Parathyroid adenoma (tissue), 2 donors: ENCODE data around the gene UQCR11.
"Not testable (repeated sequence)": the region's sequence is repeated elsewhere in the genome, so short reads cannot be mapped to it uniquely, and the experiment has no call there.

Source experiments
- H2AFZ ChIP-seq: fragments of 300-600 bp; sonication (generic); one replicate; pipeline ENCODE4 v1.7.0; 2017; ENCODE audit warnings: antibody characterized with exemption, mild to moderate bottlenecking
- H3K27ac ChIP-seq: fragments of 300-600 bp; sonication (generic); one replicate; pipeline ENCODE4 v1.7.0; 2017
- H3K27me3 ChIP-seq: fragments of 300-600 bp; sonication (generic); one replicate; pipeline ENCODE4 v1.7.0; 2017; ENCODE audit warnings: low read length; ENCODE audit not compliant: control insufficient read depth, insufficient read depth
- H3K36me3 ChIP-seq: fragments of 300-600 bp; sonication (generic); one replicate; pipeline ENCODE4 v1.7.0; 2017; ENCODE audit warnings: low read length; ENCODE audit not compliant: control insufficient read depth, insufficient read depth
- H3K4me1 ChIP-seq: fragments of 300-600 bp; sonication (generic); one replicate; pipeline ENCODE4 v1.7.0; 2017; ENCODE audit warnings: control low read depth
- H3K4me2 ChIP-seq: fragments of 300-600 bp; sonication (generic); one replicate; pipeline ENCODE4 v1.7.0; 2017; ENCODE audit warnings: low read length
- H3K4me3 ChIP-seq: fragments of 300-600 bp; sonication (generic); one replicate; pipeline ENCODE4 v1.7.0; 2017; ENCODE audit warnings: low read depth, low read length
- H3K79me2 ChIP-seq: fragments of 300-600 bp; sonication (generic); one replicate; pipeline ENCODE4 v1.7.0; 2017; ENCODE audit warnings: control low read depth
- H3K9ac ChIP-seq: fragments of 300-600 bp; sonication (generic); one replicate; pipeline ENCODE4 v1.7.0; 2017; ENCODE audit warnings: mild to moderate bottlenecking
- H3K9me3 ChIP-seq: fragments of 300-600 bp; sonication (generic); one replicate; pipeline ENCODE4 v1.7.0; 2017; ENCODE audit warnings: low read length; ENCODE audit not compliant: control insufficient read depth
- CTCF ChIP-seq: fragments of 300-600 bp; sonication (generic); IDR thresholded peaks from one replicate; pipeline ENCODE4 v1.7.0; 2017; ENCODE audit warnings: antibody characterized with exemption, mild to moderate bottlenecking
- donor health status: primary hyperparathyroidism.

UQCR11 gene

GRCh38 chr19:1645299-1645698 lies 40.0 kb upstream of the UQCR11 start:
- Histone ChIP-seq H2AFZ (no peak overlapping the region), H3K27me3 (no peaks in the 10 kb centered on the region), H3K9ac (no peak overlapping the region), H3K4me2 (no peak overlapping the region), H3K4me1 (no peaks in the 10 kb centered on the region), H3K27ac (no peak overlapping the region), H3K9me3 (no peaks in the 10 kb centered on the region), H3K79me2 (no peaks in the 10 kb centered on the region), H3K36me3 (no peaks in the 10 kb centered on the region), H3K4me3 (no peak overlapping the region)
- TF ChIP-seq CTCF = no peak

- H3K4me1 ChIP-seq = no peaks in the 10 kb centered on the region
- H3K4me2 ChIP-seq = no peak overlapping the region
- H3K9me3 ChIP-seq = no peaks in the 10 kb centered on the region
- no peak overlapping the region for H3K9ac ChIP-seq
- no peak overlapping the region for H3K27ac ChIP-seq
- no peak overlapping the region for H3K4me3 ChIP-seq
- H3K27me3 ChIP-seq = no peaks in the 10 kb centered on the region
- no peaks in the 10 kb centered on the region for H3K36me3 ChIP-seq
- H2AFZ ChIP-seq = no peak overlapping the region
- H3K79me2 ChIP-seq = no peaks in the 10 kb centered on the region
- TF ChIP-seq CTCF = no peak
Observed at GRCh38 chr19:1644070-1644469, 38.8 kb upstream of the UQCR11 start.

DNA sequence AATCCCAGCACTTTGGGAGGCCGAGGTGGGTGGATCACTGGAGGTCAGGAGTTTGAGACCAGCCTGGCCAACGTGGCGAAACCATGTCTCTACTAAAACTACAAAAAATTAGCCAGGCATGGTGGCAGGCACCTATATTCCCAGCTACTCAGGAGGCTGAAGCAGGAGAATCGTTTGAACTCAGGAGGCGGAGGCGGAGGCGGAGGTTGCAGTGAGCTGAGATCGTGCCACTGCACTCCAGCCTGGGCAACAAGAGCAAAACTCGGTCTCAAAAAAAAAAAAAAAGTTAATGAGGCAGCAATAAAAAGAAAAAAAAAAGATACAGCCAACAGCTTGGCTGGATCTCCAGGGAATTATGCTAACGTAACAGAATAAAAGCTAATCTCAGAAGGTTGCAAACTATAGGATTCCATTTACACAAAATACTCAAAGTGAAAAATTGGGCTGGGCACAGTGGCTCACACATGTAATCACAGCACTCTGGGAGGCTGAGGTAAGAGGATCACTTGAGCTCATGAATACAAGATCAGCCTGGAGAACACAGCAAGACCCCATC lies 35.7 kb upstream of the UQCR11 start:
- H3K36me3 ChIP-seq, H3K4me2 ChIP-seq, H3K4me1 ChIP-seq, H3K79me2 ChIP-seq, H3K4me3 ChIP-seq, H3K27ac ChIP-seq, H3K9ac ChIP-seq, H3K27me3 ChIP-seq, H2AFZ ChIP-seq, H3K9me3 ChIP-seq: not testable (repeated sequence)

DNA sequence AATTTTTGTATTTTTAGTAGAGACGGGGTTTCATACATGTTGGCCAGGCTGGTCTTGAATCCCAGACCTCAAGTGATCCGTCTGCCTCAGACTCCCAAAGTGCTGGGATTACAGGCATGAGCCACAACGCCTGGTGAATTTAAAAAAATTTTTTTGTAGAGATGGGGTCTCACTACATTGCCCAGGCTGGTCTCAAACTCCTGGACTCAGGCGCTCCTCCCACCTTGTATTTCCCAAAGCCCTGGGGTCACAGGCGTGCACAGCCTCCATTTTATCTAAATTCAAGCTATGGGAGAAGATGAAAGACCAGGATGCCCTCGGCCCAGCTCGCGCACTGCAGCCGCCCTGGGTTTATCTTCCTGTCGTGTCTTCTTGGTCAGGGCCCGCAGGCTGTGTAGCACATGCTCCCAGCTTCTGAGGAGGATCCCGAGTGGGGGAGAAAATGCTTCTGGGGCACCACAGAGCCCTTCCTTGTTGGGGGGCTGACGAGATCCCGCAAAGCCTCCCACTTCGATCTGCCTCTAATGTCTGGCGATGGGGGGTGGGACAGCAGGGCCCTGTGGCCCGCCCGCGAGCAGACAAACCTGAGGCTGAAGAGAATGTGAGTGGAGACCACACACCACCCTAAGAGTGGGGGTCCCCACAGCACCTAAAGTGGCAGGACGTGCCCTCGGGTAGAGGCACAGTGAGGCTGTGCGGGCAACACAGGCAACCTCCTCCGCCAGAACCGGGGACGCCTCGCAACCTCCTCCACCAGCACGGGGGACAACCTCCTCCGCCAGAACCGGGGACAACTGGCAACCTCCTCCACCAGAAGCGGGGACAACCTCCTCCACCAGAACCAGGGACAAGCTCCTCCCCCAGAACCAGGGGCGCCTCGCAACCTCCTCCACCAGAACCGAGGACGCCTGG lies 31.3 kb upstream of the UQCR11 start:
- no peak for TF ChIP-seq CTCF
- Histone ChIP-seq H3K9me3 (no peaks in the 10 kb centered on the region), H3K4me2 (no peak overlapping the region), H3K36me3 (no peaks in the 10 kb centered on the region), H3K79me2 (peaks cover 8% of the 10 kb centered on the region), H3K4me1 (no peaks in the 10 kb centered on the region), H3K27me3 (no peaks in the 10 kb centered on the region), H3K27ac (no peak overlapping the region), H3K4me3 (no peak overlapping the region), H2AFZ (no peak overlapping the region), H3K9ac (no peak overlapping the region)

DNA sequence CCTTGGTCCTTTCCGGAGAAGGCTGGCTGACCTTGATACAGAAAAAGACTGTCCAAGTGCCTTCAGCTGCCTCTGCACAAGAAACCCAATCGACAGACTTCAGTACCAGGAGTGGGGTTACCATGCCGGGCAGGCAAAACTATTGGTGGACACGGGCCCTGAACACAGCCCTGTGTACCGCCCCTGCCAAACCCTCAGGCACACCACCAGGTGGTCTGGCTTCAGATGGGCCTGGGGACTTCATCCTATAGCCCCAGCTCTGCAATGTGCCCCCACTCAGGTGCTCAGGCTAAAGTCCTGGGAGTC lies 29.6 kb upstream of the UQCR11 start:
- no peak for TF ChIP-seq CTCF
- Histone ChIP-seq H3K4me1 (no peaks in the 10 kb centered on the region), H3K4me3 (no peak overlapping the region), H3K9me3 (no peaks in the 10 kb centered on the region), H3K27ac (no peak overlapping the region), H3K9ac (no peak overlapping the region), H3K4me2 (no peak overlapping the region), H3K36me3 (no peaks in the 10 kb centered on the region), H3K27me3 (no peaks in the 10 kb centered on the region), H3K79me2 (peaks cover 8% of the 10 kb centered on the region), H2AFZ (no peak overlapping the region)
